ENCODE results near the gene CHCHD3. TPM values are rescaled to one million over a fixed set of nuclear protein-coding genes. Genes with fewer than 3 reads are reported as not detected.

CHCHD3 gene
- total RNA-seq, 1 donor from 2014 or later = 53.2 TPM

DNA sequence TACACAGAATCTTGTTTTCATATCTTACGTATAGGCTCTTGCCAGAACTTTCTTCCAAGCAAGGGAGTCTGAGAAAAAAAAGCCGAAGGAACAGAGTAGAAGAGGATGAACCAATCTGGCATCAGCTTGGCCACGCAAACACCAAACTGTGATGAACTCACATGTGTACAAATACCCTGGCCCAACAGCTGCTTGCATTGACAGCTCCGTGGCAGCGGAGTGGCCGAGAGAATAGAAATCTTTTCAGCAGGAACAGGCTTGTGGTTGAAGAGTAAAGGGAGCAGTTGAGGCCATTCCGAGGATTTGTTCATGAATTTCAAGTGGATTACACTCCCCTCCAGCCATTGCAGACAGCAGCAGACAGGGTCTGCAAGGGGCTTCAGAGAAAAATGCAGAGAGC, 331.8 kb downstream of the CHCHD3 start:
- no peak for DNase-seq (ENCODE audit: low read depth in 2 of 2)

DNA sequence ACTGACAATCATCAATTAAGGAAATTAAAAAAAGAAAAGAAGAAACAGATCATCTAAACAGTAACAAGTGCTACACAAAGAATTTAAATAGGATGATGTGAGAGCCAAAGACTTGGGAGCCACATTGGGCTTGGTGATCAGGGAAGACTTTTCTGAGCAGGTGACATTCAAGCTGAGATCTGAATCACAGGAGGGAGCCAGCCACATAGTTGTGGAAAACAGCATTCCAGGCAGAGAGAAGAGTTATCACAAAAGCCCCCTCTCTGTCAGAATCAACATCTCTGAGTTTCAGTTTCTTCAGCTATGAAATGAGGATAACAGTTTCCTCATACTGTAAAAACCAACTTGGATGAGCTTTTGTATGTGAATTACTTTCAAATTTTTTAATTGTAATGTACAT, 336.4 kb downstream of the CHCHD3 start:
- no peak for DNase-seq (ENCODE audit: low read depth in 2 of 2)

DNA sequence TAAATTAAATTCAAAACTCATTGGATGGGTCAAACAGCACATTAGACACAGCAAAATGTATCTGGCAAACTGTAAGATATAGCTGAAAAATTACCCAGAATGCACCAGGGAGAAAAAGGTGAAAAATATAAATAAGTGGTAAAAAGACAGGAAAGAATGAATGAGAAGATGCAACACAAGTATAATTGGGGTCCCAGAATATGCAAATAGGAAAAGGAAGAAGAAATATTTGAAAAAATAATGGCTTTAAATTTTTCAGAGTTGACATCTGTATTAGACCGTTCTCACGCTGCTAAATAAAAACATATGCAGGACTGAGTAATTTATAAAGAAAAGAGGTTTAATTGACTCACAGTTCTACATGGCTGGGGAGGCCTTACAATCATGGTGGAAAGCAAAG, 337.9 kb downstream of the CHCHD3 start:
- DNase-seq (ENCODE audit: low read depth in 2 of 2) = peak in 1 of 2 donors; percentile 10

DNA sequence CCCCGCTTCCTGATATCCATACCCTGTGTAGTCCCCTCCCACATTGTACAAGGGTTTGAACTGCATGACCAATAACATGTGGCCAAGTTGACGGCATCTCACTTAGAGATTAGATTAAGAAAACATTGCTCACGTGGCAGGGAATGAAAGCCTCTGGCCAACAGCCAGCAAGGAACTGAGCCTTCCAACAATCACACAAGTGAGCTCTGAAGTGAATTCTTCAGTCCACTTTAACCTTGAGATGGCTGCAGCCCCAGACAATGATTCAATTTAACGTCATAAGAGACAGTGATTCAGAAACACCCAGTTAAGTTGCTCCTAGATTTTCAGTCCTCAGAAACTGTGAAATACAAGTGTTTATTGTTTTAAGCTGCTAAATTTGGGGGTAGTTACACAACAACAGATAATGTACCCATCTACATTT, 339.7 kb downstream of the CHCHD3 start:
- DNase-seq (ENCODE audit: low read depth in 2 of 2) = peak in 1 of 2 donors; percentile 72

DNA sequence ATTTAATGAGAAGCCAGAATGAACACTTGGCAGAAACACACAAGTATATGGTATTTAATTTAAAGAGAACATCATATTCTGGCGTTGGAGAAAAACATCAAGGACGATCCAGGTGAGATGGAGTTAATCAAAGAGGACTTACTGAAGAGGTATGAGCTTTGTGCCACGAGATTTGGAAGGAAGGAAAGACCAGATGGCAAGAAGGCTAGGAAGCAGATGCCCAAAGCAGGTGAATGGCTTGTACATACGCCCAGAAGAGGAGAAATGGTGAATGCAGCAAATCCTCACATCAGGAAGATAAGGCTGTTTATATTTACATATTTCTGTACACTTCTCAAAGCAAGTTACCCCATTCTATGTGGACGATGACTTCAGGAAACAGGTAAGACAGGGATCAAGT, 341.7 kb downstream of the CHCHD3 start:
- no peak for DNase-seq (ENCODE audit: low read depth in 2 of 2)

DNA sequence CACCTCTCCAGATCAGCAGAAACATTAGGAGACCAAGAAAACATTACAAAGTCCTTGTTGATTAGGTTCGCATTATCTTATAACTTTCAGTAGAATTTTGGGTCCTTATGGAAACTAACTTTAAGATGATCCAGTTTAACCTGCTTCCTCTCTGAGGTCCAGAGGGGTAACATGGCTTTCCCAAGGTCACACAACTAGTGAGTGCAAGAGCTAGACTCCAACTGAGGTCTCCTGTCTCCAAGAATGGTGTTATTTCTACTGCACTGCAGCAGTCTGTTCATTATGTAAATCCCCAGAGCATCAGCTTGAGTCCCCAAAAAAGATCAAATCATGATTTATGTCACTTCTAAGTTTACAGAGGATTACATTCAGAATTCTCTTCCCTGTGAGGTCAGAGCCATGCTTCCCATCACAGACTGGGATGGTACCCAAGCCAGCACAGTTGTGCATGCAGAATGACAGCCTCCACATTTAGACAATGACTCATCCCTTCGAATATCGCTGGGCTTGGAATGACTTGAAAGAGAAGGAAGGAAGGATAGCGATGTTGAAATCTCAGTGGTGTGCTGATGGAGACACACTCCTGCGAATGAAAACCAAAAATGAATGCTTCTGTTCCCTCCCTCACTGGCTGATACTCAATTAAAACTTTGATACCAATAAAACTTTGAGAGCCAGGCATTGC, 342.5 kb downstream of the CHCHD3 start:
- DNase-seq (ENCODE audit: low read depth in 2 of 2) = peak in 1 of 2 donors; percentile 41

DNA sequence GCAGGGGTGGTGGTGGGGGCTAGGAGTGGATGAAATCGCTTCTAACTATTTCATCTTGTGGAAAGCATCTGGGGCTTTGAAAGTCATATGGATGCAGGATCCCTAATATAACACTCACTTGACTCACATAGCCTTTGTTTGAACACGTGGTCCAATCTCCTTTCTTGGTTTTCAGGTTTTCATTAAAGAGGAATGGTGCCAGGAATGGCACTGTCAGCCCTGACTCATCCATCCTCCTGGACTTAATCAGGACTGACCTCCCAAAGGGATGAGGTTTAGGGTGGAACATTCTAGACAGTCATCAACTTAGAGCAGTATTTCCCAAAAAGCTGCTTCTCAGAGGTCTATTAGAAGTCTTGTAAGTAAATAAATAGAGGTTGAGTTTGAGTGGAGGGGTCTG, 343.6 kb downstream of the CHCHD3 start:
- DNase-seq (ENCODE audit: low read depth in 2 of 2) = peak in 1 of 2 donors; percentile 65

DNA sequence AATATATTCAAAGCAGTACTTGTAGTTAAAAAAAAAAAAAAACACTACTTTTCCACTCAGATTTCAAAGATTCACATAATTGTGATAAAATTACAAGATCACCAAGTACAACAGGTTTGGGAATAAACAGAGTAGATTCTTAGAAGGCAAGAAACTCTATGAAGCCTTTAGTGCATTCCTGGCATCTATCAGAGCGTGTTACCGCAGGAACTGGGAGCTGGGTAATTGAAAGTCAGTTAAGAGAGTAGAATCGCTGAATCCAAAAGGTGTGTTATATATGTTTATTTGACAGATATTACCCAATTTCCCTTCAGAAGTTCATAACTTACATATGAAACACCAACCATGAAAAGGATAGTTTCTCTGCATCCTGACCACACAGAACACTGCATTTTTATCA, 346.4 kb downstream of the CHCHD3 start:
- DNase-seq (ENCODE audit: low read depth in 2 of 2) = no peak

Other genes with a start within 250 kb of the CHCHD3 start
- 80.0 and 103 TPM in 2 replicates for gene EXOC4, start 171.0 kb upstream of the CHCHD3 start, total RNA-seq